Esophagus muscularis mucosa (tissue), 4 donors: ENCODE measurements around the gene HOXD13. TPM values are rescaled to one million over a fixed set of nuclear protein-coding genes. Genes with fewer than 3 reads are reported as not detected.

ENCODE experiments used
- DNase-seq: peaks from one replicate; pipeline ENCODE4 v3.0.0-alpha.2; 2017; ENCODE audit errors: extremely low spot score
- H3K27ac ChIP-seq, 4 donors: fragments of 200-600 bp; sonication (generic); replicated peaks in 1 of 4; 1 replicate in 3 of 4; 2 replicates in 1 of 4; pipeline ENCODE4 v1.5.1; 2016 to 2019; ENCODE audit warnings: mild to moderate bottlenecking in 1 of 4
- H3K27me3 ChIP-seq, 4 donors: fragments of 200-600 bp; sonication (generic); one replicate each; pipeline versions ENCODE4 v1.5.1 to v1.6.0; 2016 to 2019
- H3K36me3 ChIP-seq, 4 donors: fragments of 200-600 bp; sonication (generic); one replicate each; pipeline ENCODE4 v1.5.1; 2016 to 2019
- H3K4me1 ChIP-seq, 4 donors: fragments of 200-600 bp; sonication (generic); one replicate each; pipeline ENCODE4 v1.5.1; 2016 to 2019
- H3K4me3 ChIP-seq, 4 donors: fragments of 200-600 bp; sonication (generic); 1 replicate in 2 of 4; 2 replicates in 2 of 4; pipeline ENCODE4 v1.5.1; 2016 to 2019; ENCODE audit warnings: mild to moderate bottlenecking in 4 of 4, moderate library complexity in 1 of 4
- H3K9me3 ChIP-seq, 4 donors: fragments of 200-600 bp; sonication (generic); 1 replicate in 3 of 4; 2 replicates in 1 of 4; pipeline ENCODE4 v1.5.1; 2016 to 2019
- CTCF ChIP-seq, 3 experiments: fragments of 200-600 bp in 2 of 3; fragments of 450-650 bp in 1 of 3; sonication (generic) in 2 of 3; IDR thresholded peaks; one replicate each; pipeline ENCODE4 v1.5.1; 2017 to 2019; ENCODE audit warnings: antibody characterized with exemption in 3 of 3, mild to moderate bottlenecking in 2 of 3, moderate library complexity in 1 of 3
- EP300 ChIP-seq: sonication (generic); formaldehyde crosslinking; IDR thresholded peaks from one replicate; pipeline ENCODE4 v1.6.1; 2017; ENCODE audit warnings: antibody characterized with exemption
- POLR2A ChIP-seq: fragments of 450-650 bp; IDR thresholded peaks from one replicate; pipeline ENCODE4 v1.6.1; 2017; ENCODE audit warnings: antibody characterized with exemption, moderate library complexity, mild to moderate bottlenecking, low read depth
- POLR2AphosphoS5 ChIP-seq, 2 donors: sonication (generic); formaldehyde crosslinking; IDR thresholded peaks; one replicate each; pipeline ENCODE4 v1.6.1; 2017; ENCODE audit warnings: antibody characterized with exemption in 2 of 2
- WGBS: methylation state at CpG from one replicate; pipeline ENCODE4 v1.1.5; 2018; 5-methylcytosine and 5-hydroxymethylcytosine counted together
- intact Hi-C: fragments of 100-400 bp; cut with DNase I; formaldehyde crosslinking; loops from one replicate; pipeline ENCODE4 v1.15.1; 2023
- total RNA-seq, 4 donors: library from RNA; depleted of rRNA; stranded (reverse); fragments of >200 nt; gene quantifications; one replicate each; pipeline versions ENCODE4 v1.1.0 to v1.2.1, GENCODE V29; 2016

HOXD13 gene
- total RNA-seq, 4 donors from 2014 or later = not detected

DNA sequence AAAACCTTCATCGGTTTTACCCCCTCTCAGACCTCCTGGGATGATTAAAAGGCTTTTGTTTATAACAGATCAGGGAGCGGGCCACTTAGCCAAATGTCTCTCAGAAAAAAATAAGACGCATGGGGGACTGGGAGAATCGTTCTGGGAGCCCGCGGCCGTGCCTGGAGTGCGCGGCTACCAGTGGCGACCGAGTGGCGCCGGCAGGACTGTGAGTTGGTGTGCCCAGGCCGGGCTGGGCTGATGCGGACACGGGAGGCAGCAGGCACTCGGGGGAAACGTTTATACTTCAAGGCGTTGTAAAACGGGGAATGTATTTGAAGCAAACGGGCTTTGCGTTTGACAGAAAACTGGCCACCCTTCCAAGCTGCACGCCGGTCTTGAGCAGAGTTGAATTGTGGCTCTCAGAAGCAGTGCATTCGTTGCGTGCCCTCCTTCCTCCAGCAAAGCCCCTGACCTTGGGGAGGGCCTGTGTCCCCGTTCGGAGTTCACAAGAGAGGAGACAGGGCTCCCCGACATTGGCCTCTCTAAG, 19.4 kb downstream of the HOXD13 start:
- H3K4me1 ChIP-seq = peaks cover 14 to 42% (median 35%) of the 10 kb centered on the region in 4 donors
- H3K4me3 ChIP-seq = no peak overlapping the region
- 7% methylated on average over 26 of the region's 29 CpGs for WGBS
- H3K27ac ChIP-seq = no peak overlapping the region
- no peak for DNase-seq
- H3K9me3 ChIP-seq = no peaks in the 10 kb centered on the region
- intact Hi-C loops = no loop called here
- TF ChIP-seq CTCF (IDR thresholded peaks at IDR 0.05) = no peak
- TF ChIP-seq EP300 = no peak
- TF ChIP-seq POLR2A = no peak
- no peak for TF ChIP-seq POLR2AphosphoS5 (IDR thresholded peaks at IDR 0.05)
- H3K36me3 ChIP-seq = no peaks in the 10 kb centered on the region
- peaks cover 8 to 99% (median 93%) of the 10 kb centered on the region in 4 donors for H3K27me3 ChIP-seq

- intact Hi-C loops = no loop called here
- Histone ChIP-seq H3K36me3 (no peaks in the 10 kb centered on the region), H3K4me1 (peaks cover 11 to 37% (median 31%) of the 10 kb centered on the region in 4 donors), H3K4me3 (no peak overlapping the region), H3K27ac (no peak overlapping the region), H3K27me3 (peaks cover 5 to 100% (median 96%) of the 10 kb centered on the region in 4 donors), H3K9me3 (no peaks in the 10 kb centered on the region)
- TF ChIP-seq POLR2A (no peak), POLR2AphosphoS5 (IDR thresholded peaks at IDR 0.05) (no peak), CTCF (IDR thresholded peaks at IDR 0.05) (no peak), EP300 (no peak)
- no peak for DNase-seq
- WGBS = 13% methylated on average over 32 of the region's 40 CpGs
These were observed 20.1 kb downstream of the HOXD13 start for GRCh38 chr2:176112375-176113302.

DNA sequence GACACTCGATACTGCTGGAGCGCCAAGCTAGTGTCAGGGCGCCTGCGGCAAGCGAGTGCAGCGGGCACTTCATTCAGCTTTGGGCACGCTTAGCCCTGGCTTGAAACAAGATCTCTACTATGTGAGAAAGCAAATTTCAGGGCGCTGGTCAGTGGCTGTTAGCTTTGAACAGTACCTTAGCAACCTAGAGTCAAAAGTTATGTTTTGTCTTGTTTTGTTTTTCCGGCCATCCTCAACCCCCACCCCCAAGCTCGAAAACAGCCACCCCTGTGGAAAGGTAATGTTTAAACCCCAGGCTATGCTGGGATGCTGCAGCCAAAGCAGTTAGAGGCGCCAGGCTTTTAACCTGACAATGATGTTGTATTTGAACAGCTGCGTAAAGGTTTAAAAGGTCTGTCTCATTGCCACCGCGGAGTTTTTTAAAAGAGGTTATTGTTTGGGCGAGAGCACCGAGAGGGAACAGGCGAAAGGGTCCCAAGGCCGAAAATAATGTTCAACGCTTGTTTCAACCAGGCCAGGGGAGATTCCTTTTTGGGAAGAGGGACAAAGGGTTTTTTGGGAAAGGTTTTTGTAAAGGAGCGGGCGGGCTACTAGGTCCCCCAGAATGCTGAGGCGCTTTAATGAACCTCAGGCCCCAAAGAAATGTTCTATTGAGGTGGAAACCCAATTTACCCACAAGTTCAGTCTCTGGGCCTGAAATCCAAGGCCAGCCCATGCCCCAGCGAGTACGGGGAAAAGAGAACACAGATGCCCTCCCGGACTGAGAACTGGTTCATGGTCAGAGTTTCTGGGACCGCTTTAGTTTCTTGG, 21.8 kb downstream of the HOXD13 start:
- 11% methylated on average over 22 of the region's 26 CpGs for WGBS
- Histone ChIP-seq H3K36me3 (no peaks in the 10 kb centered on the region), H3K4me3 (no peak overlapping the region), H3K27ac (no peak overlapping the region), H3K9me3 (no peaks in the 10 kb centered on the region), H3K27me3 (peaks cover 5 to 100% (median 96%) of the 10 kb centered on the region in 4 donors), H3K4me1 (peaks cover 5 to 24% (median 15%) of the 10 kb centered on the region in 4 donors)
- TF ChIP-seq EP300 (no peak), POLR2AphosphoS5 (IDR thresholded peaks at IDR 0.05) (no peak), CTCF (IDR thresholded peaks at IDR 0.05) (no peak), POLR2A (no peak)
- DNase-seq = no peak
- intact Hi-C loops = no loop called here

GRCh38 chr2:176114930-176115625, 22.6 kb downstream of the HOXD13 start:
- no peaks in the 10 kb centered on the region for H3K9me3 ChIP-seq
- peaks cover 5 to 23% (median 15%) of the 10 kb centered on the region in 4 donors for H3K4me1 ChIP-seq
- H3K27me3 ChIP-seq = peaks cover 5 to 100% (median 93%) of the 10 kb centered on the region in 4 donors
- no peak overlapping the region for H3K4me3 ChIP-seq
- no peak for TF ChIP-seq EP300
- TF ChIP-seq POLR2AphosphoS5 (IDR thresholded peaks at IDR 0.05) = no peak
- no peak for TF ChIP-seq CTCF (IDR thresholded peaks at IDR 0.05)
- no peak for TF ChIP-seq POLR2A
- H3K27ac ChIP-seq = no peak overlapping the region
- no peak for DNase-seq
- H3K36me3 ChIP-seq = no peaks in the 10 kb centered on the region
- WGBS = 30% methylated on average over 15 of the region's 16 CpGs
- intact Hi-C loops = no loop called here
